NCI-H146 (cell line): ENCODE measurements around the gene HSPB7.
"Not testable (repeated sequence)": the region's sequence is repeated elsewhere in the genome, so short reads cannot be mapped to it uniquely, and the experiment has no call there.

Experiments
- DNase-seq: peaks from one replicate; lab custom pipeline; 2025; lab: John Stamatoyannopoulos, UW

The HSPB7 gene

DNA sequence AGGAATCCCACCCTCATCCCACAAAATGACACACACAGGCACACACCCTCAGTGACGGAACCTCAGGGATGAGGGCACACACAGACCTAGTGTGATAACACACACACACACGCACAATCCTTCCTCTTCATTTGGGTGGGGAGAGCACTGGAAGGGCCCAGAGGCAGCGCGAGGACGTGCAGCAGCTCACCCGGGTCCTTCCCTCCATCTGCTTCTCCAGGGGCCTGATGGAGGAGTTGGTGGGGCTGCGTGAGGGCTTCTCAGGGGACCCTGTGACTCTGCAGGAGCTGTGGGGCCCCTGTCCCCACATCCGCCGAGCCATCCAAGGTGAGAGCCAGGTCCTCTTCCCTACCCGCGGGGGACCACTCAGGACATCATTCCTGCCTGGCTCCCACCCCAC is 4.5 kb upstream of the HSPB7 start:
- no peak for DNase-seq

DNA sequence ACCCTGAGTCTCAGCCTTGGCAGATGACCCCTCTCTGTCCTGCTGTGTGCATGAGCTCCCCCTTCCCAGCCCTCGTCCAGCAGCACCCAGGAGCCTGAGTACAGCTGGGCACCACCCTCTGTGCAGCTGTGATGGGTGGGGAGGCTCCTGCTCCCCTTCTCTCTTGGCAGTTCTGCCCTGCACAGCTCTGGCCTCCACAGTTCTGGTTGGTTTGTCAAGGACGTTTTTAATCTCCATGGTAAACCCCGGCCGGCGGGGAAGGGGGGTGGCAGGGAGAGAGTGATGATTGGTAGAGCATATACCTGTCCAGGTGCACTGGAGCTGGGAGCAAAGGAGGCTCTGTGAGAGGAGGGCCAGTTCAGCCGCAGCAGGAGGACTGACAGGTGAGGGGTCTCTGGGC is 3.8 kb upstream of the HSPB7 start, which contains the start of gene CLCNKA:
TSS of gene CLCNKA (plus strand) at position 356 of the 400 bp plus-strand sequence. CDS start 584 bp downstream, outside the sequence.
- peak; percentile 7 for DNase-seq

DNA sequence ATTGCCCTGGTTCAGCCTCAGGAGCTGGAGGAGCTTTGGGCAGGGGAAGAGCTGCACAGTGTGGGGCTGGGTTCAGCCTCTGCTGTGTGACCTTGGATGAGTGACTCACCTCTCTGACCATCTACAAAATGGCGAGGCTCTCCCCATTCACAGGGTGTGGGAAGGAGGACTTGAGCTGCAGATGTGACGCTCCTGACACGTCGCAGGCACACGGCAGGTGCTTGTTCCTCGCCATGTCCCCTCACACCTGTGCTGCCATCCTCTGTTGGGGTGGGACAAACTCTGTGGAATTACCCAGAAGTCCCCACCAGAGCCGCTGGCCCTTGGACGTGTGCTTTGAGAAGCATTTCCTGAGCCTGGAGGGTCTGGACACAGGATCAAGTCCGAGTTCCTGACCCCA is 3.0 kb upstream of the HSPB7 start:
- DNase-seq = not testable (repeated sequence)

DNA sequence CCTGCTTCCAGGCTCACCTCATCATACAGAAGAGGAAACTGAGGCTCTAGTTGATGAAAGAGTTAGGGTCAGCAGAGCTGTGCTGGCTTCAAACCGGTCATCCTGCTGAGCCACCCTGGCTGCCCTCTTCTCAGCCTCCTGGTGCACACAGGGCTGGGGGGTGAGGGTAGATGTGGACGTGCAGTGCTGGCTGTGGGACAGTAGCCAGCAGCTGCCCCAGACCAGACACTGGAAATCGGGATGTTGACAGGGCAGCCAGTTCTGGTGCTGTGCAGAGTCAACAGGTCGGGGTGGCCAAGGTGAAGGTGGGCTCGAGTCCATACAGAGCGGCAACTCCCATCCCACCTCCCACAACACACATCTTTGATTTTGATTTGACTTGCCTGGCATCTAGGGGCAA is 2.5 kb upstream of the HSPB7 start:
- DNase-seq = no peak

DNA sequence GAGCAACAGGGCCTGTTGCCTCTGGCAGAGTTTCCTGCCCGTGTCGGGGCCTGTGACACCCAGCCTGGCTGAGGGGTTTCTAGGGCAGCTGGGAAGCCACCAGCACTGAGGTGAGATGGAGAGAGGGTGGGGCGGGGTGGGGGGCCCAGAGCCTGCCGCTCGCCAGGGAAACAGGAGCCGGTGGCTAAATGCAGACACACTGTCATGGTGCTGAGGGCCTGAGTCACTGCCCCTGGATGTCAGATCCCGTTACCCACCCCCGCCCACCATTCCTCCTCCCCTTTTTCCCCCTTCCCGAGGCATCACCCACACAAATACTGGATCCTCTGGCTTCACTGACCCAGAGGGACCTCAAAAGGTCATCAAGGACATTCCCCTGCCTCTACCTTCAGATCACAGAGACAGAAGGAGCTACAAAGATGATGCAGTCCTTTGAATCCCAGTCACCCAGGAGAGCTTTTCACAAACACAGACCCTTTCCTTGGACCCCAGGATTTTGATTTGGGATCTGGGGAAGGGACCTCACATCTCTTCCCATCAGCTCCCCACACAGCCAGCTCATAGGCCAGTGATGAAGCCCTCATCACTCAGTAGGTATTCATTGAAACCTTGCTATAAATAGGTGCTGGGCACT is 1.9 kb upstream of the HSPB7 start:
- DNase-seq = no peak

DNA sequence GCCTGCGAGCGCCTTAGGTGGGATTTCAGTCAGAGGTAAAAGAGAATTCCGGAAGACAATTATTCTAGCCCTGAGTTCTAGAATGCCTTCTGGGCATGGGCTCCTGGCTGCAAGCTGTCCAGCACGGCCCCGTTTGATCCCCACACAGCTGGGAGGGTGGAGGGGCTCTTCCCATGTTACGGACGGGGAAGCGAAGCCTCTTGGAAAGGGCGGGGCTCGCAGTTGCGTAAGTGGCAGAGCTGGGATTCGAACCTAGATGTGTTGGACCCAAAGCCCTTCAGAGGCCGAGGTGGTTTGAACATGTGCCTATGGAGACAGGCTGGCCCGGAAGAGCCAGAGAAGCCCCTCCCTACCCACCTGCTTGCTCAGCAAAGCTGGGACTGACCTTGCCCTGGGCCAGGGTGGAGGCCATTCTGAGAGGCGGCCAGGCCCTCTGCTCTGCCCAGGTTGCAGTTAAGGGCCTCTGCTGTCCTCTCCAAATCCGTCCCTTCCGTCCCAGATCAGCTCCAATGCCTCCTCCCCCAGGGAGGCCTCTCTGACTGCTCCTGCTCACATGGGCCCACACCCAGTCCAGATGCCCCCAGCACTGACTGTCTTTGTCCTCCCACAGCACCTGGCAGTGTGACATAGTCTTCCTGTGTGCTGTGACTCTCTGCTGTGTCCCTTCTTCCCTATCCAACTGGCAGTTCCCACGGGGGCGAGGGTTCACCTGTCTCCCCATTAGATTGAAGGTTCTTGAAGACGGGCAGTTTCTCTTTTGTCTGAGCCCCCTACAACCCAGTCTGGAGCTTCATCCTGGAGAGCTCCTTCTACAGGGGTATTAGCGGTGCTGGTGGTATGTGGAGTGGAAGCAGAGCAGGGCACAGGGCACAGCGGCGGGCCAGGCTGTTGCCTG is 1.2 kb upstream of the HSPB7 start:
- no peak for DNase-seq

DNA sequence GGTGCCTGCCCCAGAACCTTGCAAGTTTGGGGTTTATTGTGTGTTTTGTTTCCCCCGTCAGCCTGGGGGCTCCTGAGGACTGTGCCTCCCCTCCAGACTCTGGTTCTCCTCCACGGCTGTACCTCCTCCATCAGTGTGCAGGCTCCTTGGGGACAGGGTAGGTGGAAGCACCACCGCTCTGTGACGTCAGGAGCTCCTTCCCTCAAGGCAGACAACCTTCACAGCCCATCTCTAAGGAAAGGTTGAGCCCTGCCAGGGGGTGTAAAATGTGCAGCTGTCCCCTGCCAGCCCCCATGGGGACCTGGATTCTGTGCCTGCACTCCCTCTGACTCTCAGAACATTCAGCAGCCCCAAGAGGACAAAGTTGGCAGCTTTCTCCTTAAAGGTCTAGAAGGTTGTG is 465 bp upstream of the HSPB7 start:
- no peak for DNase-seq

DNA sequence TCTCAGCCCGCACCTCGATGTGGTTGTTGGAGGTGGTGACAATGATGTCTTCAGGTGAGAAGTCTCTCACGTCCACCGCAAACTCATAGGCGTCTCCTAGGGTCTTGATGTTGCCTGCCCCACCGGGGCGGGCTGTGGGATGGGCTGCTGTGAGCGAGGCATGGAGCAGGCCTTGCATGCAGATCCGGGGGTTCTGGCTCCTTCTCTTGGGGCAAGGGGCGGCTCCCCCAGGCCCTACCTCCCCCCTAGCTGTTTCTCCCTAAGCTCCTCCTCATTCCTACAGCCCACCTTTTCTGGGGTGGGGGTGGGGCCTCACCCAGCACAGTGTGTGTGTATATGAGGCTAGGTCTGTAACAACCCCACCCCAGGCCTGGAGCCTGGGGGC is 775 bp downstream of the HSPB7 start:
- no peak for DNase-seq

DNA sequence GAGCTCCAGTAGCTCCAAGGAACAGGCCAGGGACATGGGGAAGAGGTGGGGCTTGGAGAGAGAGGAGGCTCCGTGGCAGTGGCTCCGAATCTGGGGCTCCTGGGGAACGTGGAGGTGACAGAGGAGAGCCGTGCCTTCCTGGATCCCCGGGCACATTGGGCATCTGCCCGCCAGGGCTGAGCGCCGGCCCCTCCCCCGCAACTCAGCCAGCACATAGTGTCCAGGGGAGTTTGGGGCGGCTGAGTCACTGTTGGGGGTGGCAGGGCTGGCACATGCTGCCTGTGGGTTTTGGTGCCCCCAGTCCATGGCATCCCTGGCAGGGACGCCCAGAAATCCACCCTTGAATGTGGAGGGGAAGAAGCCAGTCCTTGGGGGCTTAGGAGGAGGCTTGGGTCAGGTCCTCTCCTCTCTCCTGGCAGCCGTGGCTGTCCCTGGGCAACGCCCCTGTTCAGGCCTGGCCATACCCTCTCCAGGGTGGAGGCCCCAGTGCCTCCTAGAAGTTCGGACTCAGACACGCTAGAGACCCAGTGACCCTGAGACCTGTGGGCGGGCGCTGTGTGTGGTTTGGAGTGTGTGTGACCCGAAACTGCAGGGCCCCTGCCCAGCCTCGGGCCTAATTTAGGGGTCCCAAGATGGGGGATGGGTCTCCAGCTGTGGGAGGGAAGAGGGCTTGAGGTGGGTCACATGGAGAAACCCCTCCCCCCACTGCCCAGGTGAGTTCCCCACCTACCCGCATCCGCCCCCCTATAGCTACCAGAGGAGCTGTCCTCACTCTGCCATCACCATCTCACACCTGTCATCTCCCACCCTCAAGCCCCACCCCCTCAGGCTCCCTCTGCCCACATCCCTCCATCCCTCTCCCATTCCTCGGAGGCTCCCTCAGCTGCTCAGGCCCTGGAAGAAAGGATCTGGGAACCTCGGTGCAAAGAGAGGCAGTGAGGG is 1.6 kb downstream of the HSPB7 start:
- no peak for DNase-seq

DNA sequence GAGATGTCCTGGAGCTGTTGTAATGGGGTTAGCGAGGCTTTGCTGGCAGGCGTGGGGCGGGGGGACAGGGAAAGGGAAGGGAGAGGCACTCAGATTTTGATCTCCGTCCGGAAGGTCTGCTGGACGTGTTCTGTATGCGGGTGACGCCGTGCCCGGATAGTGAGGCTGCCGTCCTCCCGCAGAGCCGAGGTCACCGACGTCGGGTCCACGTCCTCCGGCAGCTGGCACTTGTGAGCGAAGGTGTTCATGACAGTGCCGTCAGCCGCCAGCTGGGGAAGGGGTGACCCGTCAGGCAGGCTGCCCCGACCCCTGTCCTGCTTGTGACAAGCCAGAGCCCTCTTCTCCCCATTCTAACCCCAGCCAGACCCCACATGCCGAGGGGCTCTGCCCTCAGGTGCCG is 2.4 kb downstream of the HSPB7 start:
- no peak for DNase-seq

DNA sequence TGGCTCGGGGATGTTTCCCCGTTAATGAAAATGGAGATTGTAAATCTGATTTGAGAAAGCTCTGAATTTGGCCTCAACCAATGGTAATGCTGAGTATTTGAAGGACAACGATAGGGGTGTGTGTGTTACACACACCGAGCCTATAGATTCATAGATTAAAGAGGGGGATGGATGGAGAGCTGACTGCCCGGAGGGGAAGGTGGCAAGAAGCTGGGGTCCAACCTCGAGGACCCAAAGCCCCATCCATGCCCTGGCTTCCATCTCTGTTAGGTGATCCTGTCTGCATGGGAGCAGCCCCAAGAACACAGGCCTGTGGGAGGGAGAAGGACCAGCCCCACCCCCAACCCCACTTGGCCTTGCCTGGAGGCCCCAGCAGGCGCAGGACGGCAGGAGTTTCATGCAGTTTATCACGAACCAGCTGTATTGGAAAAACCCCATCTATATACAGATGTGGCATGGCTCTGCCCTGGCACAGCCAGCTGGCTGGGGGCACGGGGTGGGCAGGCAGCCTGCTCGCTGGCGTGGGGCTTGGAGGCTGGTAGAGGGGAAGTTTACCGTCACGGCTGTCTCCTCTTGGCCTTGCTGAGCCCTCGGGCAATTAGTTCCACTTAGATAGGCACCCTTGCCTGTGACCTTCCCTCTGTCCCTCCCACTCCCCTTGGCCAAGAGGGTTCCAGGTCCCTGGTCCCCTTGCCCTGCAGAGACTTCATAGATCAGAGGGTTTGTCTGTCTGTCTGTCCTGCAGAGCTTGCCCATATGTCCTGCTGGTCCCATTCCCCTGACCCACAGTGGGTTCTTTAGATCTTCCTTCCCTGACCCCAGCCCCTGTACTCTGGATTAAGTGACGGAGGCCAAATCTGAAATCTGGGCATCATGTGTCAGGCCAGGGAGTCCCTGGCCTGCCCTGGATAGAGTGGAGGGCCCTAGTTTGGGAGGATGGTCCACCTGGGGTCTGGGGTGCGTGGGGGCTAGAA is 3.0 kb downstream of the HSPB7 start:
- DNase-seq = no peak

DNA sequence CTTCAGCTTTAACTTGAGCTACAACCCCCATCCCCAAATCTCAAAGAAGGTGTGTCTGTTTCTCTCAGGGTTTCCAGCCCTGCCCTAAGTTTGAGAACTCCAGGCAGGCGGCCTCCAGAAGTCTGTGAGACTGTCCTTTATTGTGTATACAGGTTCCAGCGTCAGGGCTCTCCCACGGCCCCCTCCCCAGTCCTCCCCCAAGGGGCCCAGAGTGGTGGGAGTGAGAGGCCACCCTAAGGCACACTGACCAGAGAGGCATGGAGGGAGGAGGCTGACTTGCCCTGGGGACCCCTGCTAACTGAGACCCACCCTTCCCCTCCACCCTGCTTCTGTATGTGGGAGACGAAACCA is 4.0 kb downstream of the HSPB7 start:
- no peak for DNase-seq

DNA sequence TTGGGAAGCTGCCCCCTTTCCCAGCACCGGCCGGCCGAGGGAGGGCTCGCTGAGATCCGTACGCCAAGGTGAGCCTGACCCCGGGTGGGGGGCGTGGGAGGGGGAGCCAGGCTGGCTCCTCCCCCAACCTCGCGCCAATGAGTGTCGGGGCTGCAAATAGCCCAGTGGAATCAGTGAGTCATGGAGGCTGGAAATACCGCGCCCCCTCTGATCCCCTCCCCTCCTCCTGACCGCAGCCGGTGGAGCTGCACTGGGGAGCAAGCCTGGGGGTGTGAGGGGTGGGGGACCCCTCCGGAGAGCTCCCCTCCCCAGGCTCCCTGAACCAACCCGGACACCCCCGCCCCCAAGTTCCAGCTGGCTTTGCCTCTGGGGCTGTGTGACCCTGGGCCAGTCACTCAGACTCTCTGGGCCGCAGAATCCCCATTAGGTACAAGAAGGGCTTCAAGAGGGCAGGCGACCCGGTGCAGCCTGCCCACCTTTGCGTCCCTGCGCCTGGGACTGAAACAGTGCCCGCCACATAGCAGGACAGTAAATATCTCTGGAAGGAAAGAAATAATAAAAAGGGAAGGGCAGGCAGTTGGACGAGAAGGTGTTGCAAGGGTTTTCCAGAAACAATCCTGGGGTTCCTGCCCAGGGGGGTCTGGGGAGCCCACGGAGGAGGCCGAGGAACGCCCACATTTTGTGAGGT is 4.5 kb downstream of the HSPB7 start:
- peak; percentile 34 for DNase-seq

DNA sequence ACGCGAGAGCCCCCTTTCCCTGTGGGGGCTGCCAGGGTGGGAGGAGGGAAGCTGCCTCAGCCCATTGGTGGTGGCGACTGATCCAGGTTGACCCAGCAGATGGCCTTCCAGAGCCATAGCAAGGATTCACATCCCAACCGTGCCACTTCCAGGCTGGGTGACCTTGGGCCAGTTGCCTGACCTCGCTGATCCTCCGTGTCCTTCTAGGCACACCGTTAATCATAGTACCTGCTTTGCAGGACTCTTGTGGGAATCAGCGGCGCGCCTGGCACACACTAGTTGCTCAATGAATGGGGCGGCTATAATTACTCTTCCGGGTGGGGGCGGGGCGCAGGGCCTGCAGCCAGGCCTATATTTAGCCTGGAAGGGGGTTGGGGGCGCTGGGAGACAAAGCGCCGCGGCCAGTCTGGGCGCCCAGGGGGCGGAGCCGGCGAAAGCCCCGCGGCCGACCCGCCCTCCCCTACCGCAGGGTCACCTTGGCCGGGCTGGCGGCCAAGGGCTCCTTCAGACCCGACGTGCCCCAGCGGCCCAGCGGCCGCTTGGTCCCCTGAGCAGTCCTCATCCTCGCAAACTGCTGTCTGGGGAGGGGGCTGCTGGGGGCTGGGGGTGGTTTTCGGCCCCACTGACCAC is 5.1 kb downstream of the HSPB7 start:
- peak; percentile 67 for DNase-seq

DNA sequence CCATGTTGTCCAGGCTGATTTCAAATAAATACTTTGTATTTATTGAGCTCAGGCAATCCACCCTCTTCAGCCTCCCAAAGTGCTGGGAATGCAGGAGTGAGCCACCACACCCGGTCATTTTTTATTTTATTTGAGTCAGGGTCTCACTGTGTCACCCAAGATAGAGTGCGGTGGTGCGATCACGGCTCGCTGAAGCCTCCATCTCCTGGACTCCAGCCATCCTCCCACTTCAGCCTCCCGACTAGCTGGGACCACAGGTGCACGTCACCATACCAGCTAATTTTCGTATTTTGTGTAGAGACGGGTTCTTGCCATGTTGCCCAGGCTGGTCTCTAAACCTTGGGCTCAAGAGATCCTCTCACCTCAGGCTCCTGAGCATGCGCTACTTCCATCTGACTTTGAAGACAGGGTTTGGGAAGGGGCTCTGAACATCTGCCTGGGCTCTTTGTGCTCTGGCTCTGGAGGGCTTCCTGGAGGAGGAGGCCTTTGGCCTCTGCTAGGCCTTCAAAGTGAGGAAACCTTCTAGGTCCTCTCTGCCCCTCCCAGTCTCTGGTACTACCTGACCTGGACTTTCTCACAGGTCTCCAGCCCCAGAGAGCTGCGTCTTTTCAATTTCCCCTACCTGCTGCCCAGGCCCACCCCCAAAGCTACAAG is 5.8 kb downstream of the HSPB7 start:
- DNase-seq = no peak

DNA sequence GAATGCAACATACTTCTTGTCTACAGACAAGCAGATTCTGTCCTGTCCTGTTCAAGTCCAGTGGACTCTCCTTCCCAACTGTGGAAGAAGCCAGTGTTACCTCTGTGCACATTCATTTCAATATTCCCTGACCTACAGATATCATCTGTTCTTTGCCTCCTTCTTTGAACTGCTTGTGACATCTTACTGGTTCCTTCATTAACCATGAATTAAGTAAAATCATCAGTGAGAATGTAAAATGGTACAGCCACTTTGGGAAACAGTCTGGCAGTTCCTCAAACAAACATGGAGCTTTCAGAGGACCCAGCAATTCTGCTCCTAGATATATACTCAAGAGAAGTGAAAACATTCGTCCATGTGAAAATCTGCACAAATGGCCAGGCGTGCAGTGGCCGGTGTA is 7.0 kb downstream of the HSPB7 start:
- DNase-seq = no peak

DNA sequence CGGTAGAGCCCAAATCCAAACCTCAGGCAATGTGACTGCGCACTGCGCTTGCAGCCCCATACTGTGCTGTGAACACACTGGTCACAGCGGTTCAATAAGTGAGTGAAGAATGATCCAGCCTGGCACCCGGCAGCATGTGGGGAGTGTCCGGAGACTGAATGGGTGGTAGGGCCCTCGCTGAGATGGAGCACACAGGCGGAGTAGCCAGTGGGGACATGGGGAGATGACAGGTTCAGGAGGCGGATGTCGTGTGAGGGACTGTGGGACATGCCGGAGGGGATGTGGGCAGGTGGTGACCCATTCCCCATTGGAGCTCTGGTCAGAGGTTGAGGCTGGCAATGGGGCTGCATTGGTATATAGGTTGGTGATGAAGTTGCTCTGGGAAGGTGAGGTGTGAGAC is 8.2 kb downstream of the HSPB7 start:
- DNase-seq = no peak

DNA sequence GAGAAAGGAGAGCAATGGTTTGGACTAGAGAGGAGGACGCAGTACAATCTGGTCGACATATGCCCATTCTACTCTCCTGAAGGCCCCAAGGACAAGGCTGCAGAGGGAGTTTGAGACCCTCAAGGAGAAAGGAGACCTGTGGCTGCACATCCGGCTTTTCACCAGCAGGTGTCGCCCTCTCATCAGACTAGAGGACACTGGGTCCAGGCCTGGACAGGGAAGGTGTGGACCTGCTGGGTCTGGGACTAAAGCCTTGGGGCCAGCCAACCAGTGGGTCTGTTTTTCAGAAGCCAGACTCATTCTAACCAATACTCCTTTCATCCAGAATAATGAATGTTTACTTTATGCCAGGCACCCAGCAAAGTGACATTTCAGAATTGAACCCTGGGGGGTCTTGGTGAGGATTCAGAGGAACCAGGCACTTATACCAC is 8.8 kb downstream of the HSPB7 start:
- DNase-seq = peak; percentile 60

DNA sequence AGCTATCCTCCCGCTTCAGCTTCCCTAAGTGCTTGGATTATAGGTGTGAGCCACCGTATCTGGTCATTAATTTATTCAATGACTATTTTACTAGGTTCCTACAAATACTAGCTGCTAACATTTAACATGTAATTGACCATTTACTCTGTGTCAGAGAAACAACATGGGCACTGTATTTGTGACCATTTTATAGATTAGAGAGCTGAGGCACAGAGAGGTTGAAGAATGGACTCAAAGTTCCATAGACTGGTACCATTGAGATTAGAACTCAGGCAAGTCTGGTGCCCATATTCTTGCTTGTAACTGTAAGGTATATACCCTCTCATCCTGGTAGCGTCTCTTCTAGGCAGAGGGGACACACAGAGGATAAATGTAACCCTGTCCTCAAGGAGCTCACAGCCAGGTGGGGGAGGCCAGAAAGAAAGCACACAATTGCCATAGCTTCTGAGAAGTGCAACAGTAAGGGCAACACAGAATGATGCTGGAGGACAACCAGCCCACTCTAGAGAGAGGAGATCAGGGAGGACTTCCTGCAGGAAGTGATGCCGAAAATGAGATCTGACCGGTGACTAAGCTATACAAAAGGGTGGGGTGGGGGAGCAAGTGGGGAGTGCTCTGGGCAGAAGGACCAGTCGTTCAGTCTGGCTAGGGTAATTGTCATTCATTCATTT is 10.0 kb downstream of the HSPB7 start:
- no peak for DNase-seq
